H1 (cell line): ENCODE results near the gene DGKI. TPM values are rescaled to one million over a fixed set of nuclear protein-coding genes. Genes with fewer than 3 reads are reported as not detected.

ENCODE experiments used
- CTCF ChIA-PET: fragments of 300-600 bp; sonication (Branson Sonifier 250); formaldehyde crosslinking; loops from one replicate; lab custom pipeline; 2021; ENCODE audit not compliant: partially characterized antibody; lab: Charles Lee
- POLR2A ChIA-PET: fragments of 300-600 bp; sonication (Branson Sonifier 250); formaldehyde crosslinking; loops from one replicate; lab custom pipeline; 2021; ENCODE audit warnings: inconsistent platforms; ENCODE audit not compliant: partially characterized antibody; lab: Charles Lee
- DNase-seq, 2 experiments: peaks; one replicate each; pipeline versions ENCODE4 v3.0.0 to v3.0.0-alpha.2; 2010 to 2022; ENCODE audit warnings: low spot score in 2 of 2, low read depth in 1 of 2, mixed read lengths in 1 of 2
- FAIRE-seq: peaks from 2 replicates; lab custom pipeline; 2011; peaks lifted over from hg19 to GRCh38; lab: Jason Lieb, UNC
- H2AFZ ChIP-seq: 2 replicates; pipeline ENCODE4 v1.8.1; 2012; ENCODE audit warnings: low read length, inconsistent platforms
- H2AK5ac ChIP-seq: 2 replicates; pipeline ENCODE4 v1.6.1; 2013; ENCODE audit warnings: low read depth, low read length
- H2BK120ac ChIP-seq: replicated peaks from 2 replicates; pipeline ENCODE3; 2013; ENCODE audit warnings: low read depth, low read length, inconsistent platforms
- H2BK12ac ChIP-seq: 2 replicates; pipeline ENCODE4 v1.6.1; 2013; ENCODE audit warnings: low read depth, low read length
- H2BK15ac ChIP-seq: 2 replicates; pipeline ENCODE4 v1.6.1; 2013; ENCODE audit warnings: low read length
- H2BK20ac ChIP-seq: 2 replicates; pipeline ENCODE4 v1.6.1; 2013; ENCODE audit warnings: low read length
- H2BK5ac ChIP-seq: 2 replicates; pipeline ENCODE4 v1.6.1; 2013; ENCODE audit warnings: low read depth, low read length
- H3K14ac ChIP-seq: 2 replicates; pipeline ENCODE4 v1.6.1; 2013; ENCODE audit warnings: inconsistent platforms; ENCODE audit not compliant: insufficient read length
- H3K18ac ChIP-seq: 2 replicates; pipeline ENCODE4 v1.6.1; 2013; ENCODE audit warnings: low read length; ENCODE audit errors: extremely low read depth
- H3K23ac ChIP-seq: 2 replicates; pipeline ENCODE4 v1.6.1; 2013; ENCODE audit warnings: inconsistent platforms; ENCODE audit not compliant: insufficient read length
- H3K23me2 ChIP-seq: 2 replicates; pipeline ENCODE4 v1.6.1; 2013; ENCODE audit warnings: low read depth, low read length
- H3K27ac ChIP-seq: 2 replicates; pipeline ENCODE4 v1.6.1; 2011; ENCODE audit warnings: low read depth, low read length, inconsistent platforms
- H3K27me3 ChIP-seq, 4 experiments: replicated peaks in 1 of 4; 1 replicate in 1 of 4; 2 replicates in 3 of 4; pipeline versions ENCODE4 v1.6.1 to v1.8.1; 2011 to 2013; ENCODE audit warnings: low read length in 3 of 4, mild to moderate bottlenecking in 3 of 4, inconsistent platforms in 2 of 4, mixed read lengths in 2 of 4, moderate library complexity in 1 of 4; ENCODE audit not compliant: control insufficient read depth in 3 of 4, insufficient read depth in 3 of 4; ENCODE audit errors: extremely low read depth in 1 of 4
- H3K36me3 ChIP-seq, 4 experiments: 2 replicates each; pipeline versions ENCODE4 v1.6.1 to v1.8.1; 2011 to 2013; ENCODE audit warnings: mild to moderate bottlenecking in 4 of 4, low read length in 3 of 4, moderate library complexity in 2 of 4, control low read depth in 1 of 4, inconsistent platforms in 1 of 4; ENCODE audit not compliant: insufficient read depth in 4 of 4, control insufficient read depth in 2 of 4
- H3K4ac ChIP-seq: replicated peaks from 2 replicates; pipeline ENCODE3; 2013; ENCODE audit warnings: low read length, low read depth, mixed read lengths, inconsistent platforms; ENCODE audit not compliant: insufficient read length
- H3K4me1 ChIP-seq, 4 experiments: replicated peaks in 1 of 4; 1 replicate in 1 of 4; 2 replicates in 3 of 4; pipeline versions ENCODE4 v1.6.1 to v1.8.1; 2011 to 2013; ENCODE audit warnings: low read length in 3 of 4, inconsistent platforms in 2 of 4, mixed read lengths in 1 of 4; ENCODE audit not compliant: insufficient read depth in 4 of 4, control insufficient read depth in 3 of 4
- H3K4me2 ChIP-seq, 2 experiments: 2 replicates each; pipeline versions ENCODE4 v1.6.1 to v1.8.1; 2011 to 2013; ENCODE audit warnings: low read depth in 2 of 2, low read length in 2 of 2, control low read depth in 1 of 2, inconsistent platforms in 1 of 2, mild to moderate bottlenecking in 1 of 2; ENCODE audit not compliant: insufficient read depth in 1 of 2
- H3K4me3 ChIP-seq, 4 experiments: fragments of 200-600, 300-600 bp in 1 of 4; sonication (generic), shearing (Covaris generic), sonication (Bioruptor Twin) in 1 of 4; 2 replicates each; pipeline versions ENCODE4 v1.5.1 to v1.8.1; 2011 to 2016; ENCODE audit warnings: low read length in 4 of 4, low read depth in 3 of 4, control low read depth in 2 of 4, inconsistent platforms in 2 of 4, mild to moderate bottlenecking in 2 of 4, mixed read lengths in 1 of 4, moderate library complexity in 1 of 4; ENCODE audit not compliant: insufficient read depth in 2 of 4; ENCODE audit errors: extremely low read depth in 1 of 4
- H3K56ac ChIP-seq: replicated peaks from 2 replicates; pipeline ENCODE3; 2013; ENCODE audit warnings: low read depth, mild to moderate bottlenecking, mixed read lengths, low read length, inconsistent platforms; ENCODE audit not compliant: insufficient read length
- H3K79me1 ChIP-seq: 2 replicates; pipeline ENCODE4 v1.6.1; 2013; ENCODE audit warnings: low read depth, low read length, control low read depth
- H3K79me2 ChIP-seq, 2 experiments: 2 replicates each; pipeline versions ENCODE4 v1.6.1 to v1.8.1; 2012 to 2013; ENCODE audit warnings: low read length in 2 of 2, mild to moderate bottlenecking in 2 of 2, inconsistent platforms in 1 of 2; ENCODE audit not compliant: insufficient read depth in 2 of 2, control insufficient read depth in 1 of 2
- H3K9ac ChIP-seq, 4 experiments: replicated peaks in 1 of 4; 1 replicate in 1 of 4; 2 replicates in 3 of 4; pipeline versions ENCODE4 v1.6.1 to v1.8.1; 2011 to 2013; ENCODE audit warnings: low read depth in 3 of 4, low read length in 3 of 4, control low read depth in 2 of 4, mild to moderate bottlenecking in 2 of 4, moderate library complexity in 2 of 4, inconsistent platforms in 1 of 4; ENCODE audit errors: extremely low read depth in 1 of 4
- H3K9me3 ChIP-seq, 2 experiments: 2 replicates each; pipeline versions ENCODE4 v1.6.1 to v1.8.1; 2012 to 2013; ENCODE audit warnings: mild to moderate bottlenecking in 2 of 2, moderate library complexity in 2 of 2, control low read depth in 1 of 2, inconsistent platforms in 1 of 2, low read depth in 1 of 2, low read length in 1 of 2, mixed read lengths in 1 of 2; ENCODE audit not compliant: insufficient read depth in 2 of 2
- H4K20me1 ChIP-seq, 2 experiments: replicated peaks in 1 of 2; 2 replicates each; pipeline versions ENCODE3 to v1.8.1; 2011 to 2013; ENCODE audit warnings: inconsistent platforms in 2 of 2, low read length in 2 of 2, mild to moderate bottlenecking in 1 of 2; ENCODE audit not compliant: insufficient read depth in 2 of 2, control insufficient read depth in 1 of 2
- H4K5ac ChIP-seq: 2 replicates; pipeline ENCODE4 v1.6.1; 2013; ENCODE audit warnings: low read length, low read depth, mixed read lengths, inconsistent platforms; ENCODE audit not compliant: insufficient read length
- H4K8ac ChIP-seq: 2 replicates; pipeline ENCODE4 v1.8.0; 2013; ENCODE audit warnings: mild to moderate bottlenecking, moderate library complexity, low read length, inconsistent platforms; ENCODE audit not compliant: insufficient read depth; ENCODE audit errors: extremely low read depth
- H4K91ac ChIP-seq: replicated peaks from 2 replicates; pipeline ENCODE3; 2013; ENCODE audit warnings: low read length, mixed read lengths, inconsistent platforms; ENCODE audit not compliant: insufficient read length
- KDM5A ChIP-seq: fragments of 200-600 bp; IDR thresholded peaks from 2 replicates; pipeline ENCODE4 v1.7.1; 2012; ENCODE audit warnings: mild to moderate bottlenecking, low read length, inconsistent platforms, mixed read lengths
- TEAD4 ChIP-seq: IDR thresholded peaks from 2 replicates; pipeline ENCODE4 v1.6.1; 2012; ENCODE audit warnings: low read depth, low read length, inconsistent platforms, mixed read lengths
- WGBS, 2 experiments: shearing (Covaris generic) in 1 of 2; methylation state at CpG; one replicate each; pipeline versions ENCODE4 v1.1.6 to v1.1.7; 2013 to 2015; ENCODE audit warnings: low lambda C conversion rate in 2 of 2, mixed read lengths in 2 of 2, inconsistent platforms in 1 of 2, low coverage in 1 of 2, missing lambda C conversion rate in 1 of 2; ENCODE audit not compliant: insufficient replicate concordance in 2 of 2, insufficient coverage in 1 of 2, insufficient read length in 1 of 2; ENCODE audit errors: extremely low coverage in 1 of 2, missing lambda C conversion rate in 1 of 2; 5-methylcytosine and 5-hydroxymethylcytosine counted together
- polyA plus RNA-seq, 7 experiments: library from polyadenylated mRNA; depleted of rRNA in 3 of 7; stranded (reverse) in 5 of 7; unstranded in 2 of 7; fragments of >200 nt in 5 of 7; fragments of 200-250 nt in 2 of 7; gene quantifications; 1 replicate in 5 of 7; 2 replicates in 1 of 7; 4 replicates in 1 of 7; pipeline versions ENCODE4 v1.2.1 to v1.2.3, GENCODE V29; 2011 to 2013; ENCODE audit warnings: missing spikeins in 2 of 7, mixed read lengths in 2 of 7
- total RNA-seq: library from RNA; stranded (reverse); fragmentation: NEBNext Ultra II Directional; extraction: Animal tissue kit (Norgen Biotek cat#: 25700); gene quantifications from 2 replicates; pipeline ENCODE4 v1.2.1, GENCODE V29; 2021
- TF ChIP-seq, protein P1 (sequence below): IDR thresholded peaks from 2 replicates; pipeline ENCODE4 v1.6.1; 2011; ENCODE audit warnings: low read depth, mild to moderate bottlenecking, low read length; ENCODE audit not compliant: insufficient read depth

The DGKI gene
- total and polyA plus RNA-seq, 2 of the 8 experiments (the other 6 are each of a cell fraction or from before 2014, with no cell fraction given) = 0.20 to 0.71 TPM

DNA sequence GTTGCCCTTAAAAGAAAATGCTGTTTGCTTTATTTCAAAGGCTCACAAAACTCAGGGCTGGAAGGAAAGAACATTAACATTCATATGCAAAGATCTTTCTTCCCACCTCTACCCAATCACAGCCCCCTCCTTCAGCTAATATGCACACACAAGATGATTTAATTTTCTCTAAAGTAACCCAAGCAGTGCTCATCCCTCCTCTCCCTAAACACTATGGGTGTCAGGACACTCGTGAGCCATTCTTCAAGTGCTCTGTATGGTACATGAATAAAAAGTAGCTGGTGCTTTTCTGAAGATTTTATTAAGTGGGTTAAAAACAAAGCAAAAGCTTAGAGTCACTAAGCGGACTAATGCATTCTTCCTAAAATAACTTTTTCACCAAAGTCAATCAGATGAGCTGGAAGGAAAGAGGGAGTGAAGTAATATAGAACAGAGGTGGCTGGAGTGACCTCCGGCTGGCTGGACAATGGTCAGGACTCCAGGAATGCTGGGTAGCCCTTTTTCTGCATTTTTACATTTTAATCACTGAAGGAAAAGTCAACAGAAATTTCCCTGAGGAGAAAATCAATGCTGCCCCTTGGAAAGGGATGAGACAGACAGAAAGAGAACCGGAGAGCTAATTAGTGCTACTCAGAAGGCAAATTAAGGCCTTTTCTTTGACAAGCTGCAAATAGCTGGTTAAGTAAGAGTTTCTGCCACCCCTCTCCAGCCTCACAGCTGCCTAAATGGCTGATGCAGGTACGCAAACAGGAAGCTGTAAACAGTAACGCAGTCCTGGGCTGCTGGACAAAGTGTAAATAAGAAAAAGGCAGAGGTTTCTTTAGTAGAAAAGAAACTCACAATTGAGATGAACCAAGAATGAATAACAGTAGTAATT, 6.6 kb downstream of the DGKI start:
- H2BK5ac ChIP-seq = peak overlapping the region; percentile 4; the same call in 1 of the 2 replicates
- H4K20me1 ChIP-seq = no peaks in the 10 kb centered on the region
- H3K18ac ChIP-seq = no peak overlapping the region
- H2BK20ac ChIP-seq = peak overlapping the region; percentile 27; the same call in 1 of the 2 replicates
- DNase-seq = no peak
- no peak overlapping the region for H4K91ac ChIP-seq
- H3K4ac ChIP-seq = no peak overlapping the region
- FAIRE-seq = no peak
- no peak overlapping the region for H2BK120ac ChIP-seq
- no peaks in the 10 kb centered on the region for H3K79me1 ChIP-seq
- H3K56ac ChIP-seq = no peak overlapping the region
- no peaks in the 10 kb centered on the region; the same call in 1 of the 2 replicates for H3K23me2 ChIP-seq
- H3K14ac ChIP-seq = no peak overlapping the region
- no peak overlapping the region for H2AFZ ChIP-seq
- no peak overlapping the region for H3K23ac ChIP-seq
- H4K5ac ChIP-seq = no peak overlapping the region
- H4K8ac ChIP-seq = no peak overlapping the region
- no peak overlapping the region for H3K27ac ChIP-seq
- H3K4me1 ChIP-seq = peaks cover 4 to 22% (median 17%) of the 10 kb centered on the region in 4 experiments; a peak in 4 of 7 replicates
- H3K36me3 ChIP-seq = no peaks in the 10 kb centered on the region
- H3K79me2 ChIP-seq = no peaks in the 10 kb centered on the region; a peak in 1 of 4 replicates
- CTCF ChIA-PET = interaction anchor here (0.5 to 7.1 kb wide), 17 partner anchors 10 to 213 kb away, joined by 3 to 31 read pairs (median 3); partner anchors contain the start of gene CREB3L2
- H2BK12ac ChIP-seq = no peak overlapping the region
- no peak overlapping the region for H3K4me3 ChIP-seq
- H2BK15ac ChIP-seq = peak overlapping the region; percentile 32; the same call in 1 of the 2 replicates
- no peaks in the 10 kb centered on the region for H3K9me3 ChIP-seq
- no peak overlapping the region for H2AK5ac ChIP-seq
- POLR2A ChIA-PET = interaction anchor here (0.9 kb wide), 1 partner anchor 8 kb away, joined by 3 read pairs; no protein-coding TSS in a partner anchor
- no peak overlapping the region for H3K9ac ChIP-seq
- WGBS, 2 experiments = 29% methylated on average over 6 of the region's 6 CpGs; no CpG with 5 or more reads in 1 of the 2 experiments
- H3K27me3 ChIP-seq = peaks cover 0 to 5% (median 2%) of the 10 kb centered on the region in 4 experiments; a peak in 4 of 7 replicates
- H3K4me2 ChIP-seq = peak overlapping the region; percentile 20 to 31; a peak in 3 of 4 replicates
- TF ChIP-seq KDM5A = no peak
- 0 out of 2 replicates have a peak, but pooled peaks have one; percentile 17 for TF ChIP-seq TEAD4
- TF ChIP-seq, protein P1, sequence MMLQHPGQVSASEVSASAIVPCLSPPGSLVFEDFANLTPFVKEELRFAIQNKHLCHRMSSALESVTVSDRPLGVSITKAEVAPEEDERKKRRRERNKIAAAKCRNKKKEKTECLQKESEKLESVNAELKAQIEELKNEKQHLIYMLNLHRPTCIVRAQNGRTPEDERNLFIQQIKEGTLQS = no peak
